Fibroblast of lung (primary cell): ENCODE results near the gene DNAJA4.

Source experiments
- CTCF ChIP-seq, 2 donors: IDR thresholded peaks in 1 of 2; conservative IDR thresholded peaks in 1 of 2; 1 replicate in 1 of 2; 2 replicates in 1 of 2; pipeline ENCODE4 v1.5.1; 2011 to 2012; ENCODE audit warnings: low read length in 2 of 2, control low read depth in 1 of 2, inconsistent platforms in 1 of 2, low read depth in 1 of 2, mild to moderate bottlenecking in 1 of 2
- EZH2 ChIP-seq: IDR thresholded peaks from 2 replicates; pipeline ENCODE4 v1.5.1; 2012; ENCODE audit warnings: low read length, control low read depth, mild to moderate bottlenecking; ENCODE audit errors: missing control alignments

GRCh38 chr15:78329625-78330024 is 65.3 kb downstream of the DNAJA4 start:
- TF ChIP-seq EZH2, result no peak
- no peak for TF ChIP-seq CTCF (conservative IDR thresholded peaks at IDR 0.05 in 1 of 2, IDR thresholded peaks at IDR 0.05 in 1 of 2; ENCODE audit: low read depth in 1 of 2, low read length in 2 of 2)
